Ishikawa (cell line): Measurements from ENCODE around the gene PLIN4.

ENCODE experiments used
- CEBPB ChIP-seq: IDR thresholded peaks from 2 replicates; pipeline ENCODE4 v1.6.1; 2012
- CREB1 ChIP-seq: IDR thresholded peaks from 2 replicates; pipeline ENCODE4 v1.6.1; 2012; ENCODE audit warnings: low read depth
- EGR1 ChIP-seq: IDR thresholded peaks from 2 replicates; pipeline ENCODE4 v1.6.1; 2012
- EP300 ChIP-seq: IDR thresholded peaks from 2 replicates; pipeline ENCODE4 v1.6.1; 2012; ENCODE audit warnings: borderline replicate concordance
- FOXM1 ChIP-seq: IDR thresholded peaks from 2 replicates; pipeline ENCODE4 v1.6.1; 2012; ENCODE audit warnings: low read depth, borderline replicate concordance
- MAX ChIP-seq: IDR thresholded peaks from 2 replicates; pipeline ENCODE4 v1.6.1; 2012
- NFIC ChIP-seq: IDR thresholded peaks from 2 replicates; pipeline ENCODE4 v1.6.1; 2012
- RAD21 ChIP-seq: IDR thresholded peaks from 2 replicates; pipeline ENCODE4 v1.6.1; 2012; ENCODE audit warnings: low read depth
- REST ChIP-seq: IDR thresholded peaks from 2 replicates; pipeline ENCODE4 v1.6.1; 2012; ENCODE audit warnings: low read depth, mild to moderate bottlenecking
- TAF1 ChIP-seq: IDR thresholded peaks from 2 replicates; pipeline ENCODE4 v1.6.1; 2012; ENCODE audit warnings: low read depth, mild to moderate bottlenecking
- TCF12 ChIP-seq: IDR thresholded peaks from 2 replicates; pipeline ENCODE4 v1.6.1; 2012; ENCODE audit warnings: low read depth
- TEAD4 ChIP-seq: IDR thresholded peaks from 2 replicates; pipeline ENCODE4 v1.6.1; 2012
- USF1 ChIP-seq: IDR thresholded peaks from 2 replicates; pipeline ENCODE4 v1.6.1; 2012
- YY1 ChIP-seq: IDR thresholded peaks from 2 replicates; pipeline ENCODE4 v1.6.1; 2012; ENCODE audit warnings: low read depth
- ZBTB7A ChIP-seq: IDR thresholded peaks from 2 replicates; pipeline ENCODE4 v1.6.1; 2012; ENCODE audit warnings: low read depth

The PLIN4 gene

GRCh38 chr19:4515732-4516131 lies 2.6 kb downstream of the PLIN4 start:
- no peak for TF ChIP-seq EGR1
- TF ChIP-seq MAX = no peak
- TF ChIP-seq TAF1 = no peak
- no peak for TF ChIP-seq CREB1

GRCh38 chr19:4513248-4513647 lies 5.0 kb downstream of the PLIN4 start:
- TF ChIP-seq CREB1 (no peak), TAF1 (no peak), TEAD4 (no peak), TCF12 (no peak), MAX (no peak), USF1 (no peak), YY1 (no peak), NFIC (no peak), ZBTB7A (no peak), RAD21 (no peak), CEBPB (no peak)

- TF ChIP-seq TEAD4 (no peak), NFIC (no peak), YY1 (no peak), TAF1 (no peak), CREB1 (no peak), RAD21 (no peak), EGR1 (no peak), ZBTB7A (no peak), REST (no peak), TCF12 (no peak), CEBPB (no peak), EP300 (no peak), MAX (no peak), FOXM1 (no peak), USF1 (no peak)
Observed at GRCh38 chr19:4512070-4512469, 6.2 kb downstream of the PLIN4 start.

- TF ChIP-seq TEAD4 (no peak), FOXM1 (no peak), MAX (no peak), YY1 (no peak)
Observed at GRCh38 chr19:4511300-4512054, 6.8 kb downstream of the PLIN4 start.

- TF ChIP-seq TEAD4 (no peak), NFIC (no peak), EP300 (no peak), CEBPB (no peak), USF1 (no peak), TAF1 (no peak), YY1 (no peak), RAD21 (no peak), CREB1 (no peak), ZBTB7A (no peak), REST (no peak), MAX (no peak), TCF12 (no peak)
Observed at GRCh38 chr19:4510435-4511255, 7.6 kb downstream of the PLIN4 start.
